Gastroesophageal sphincter (tissue), 3 donors: ENCODE data around the gene PLEKHM1.

ENCODE experiments used
- CTCF ChIP-seq, 4 experiments: fragments of 200-600 bp in 2 of 4; fragments of 450-650 bp in 2 of 4; sonication (generic) in 1 of 4; IDR thresholded peaks; one replicate each; pipeline ENCODE4 v1.5.1; 2017 to 2019; ENCODE audit warnings: antibody characterized with exemption in 4 of 4, mild to moderate bottlenecking in 2 of 4, moderate library complexity in 2 of 4
- EP300 ChIP-seq: sonication (generic); formaldehyde crosslinking; IDR thresholded peaks from one replicate; pipeline ENCODE4 v1.6.1; 2017; ENCODE audit warnings: antibody characterized with exemption, mild to moderate bottlenecking
- POLR2A ChIP-seq, 2 donors: fragments of 450-650 bp; IDR thresholded peaks; one replicate each; pipeline ENCODE4 v1.6.1; 2017; ENCODE audit warnings: antibody characterized with exemption in 2 of 2, mild to moderate bottlenecking in 2 of 2, moderate library complexity in 1 of 2
- POLR2AphosphoS5 ChIP-seq: sonication (generic); formaldehyde crosslinking; IDR thresholded peaks from one replicate; pipeline ENCODE4 v1.6.1; 2017; ENCODE audit warnings: antibody characterized with exemption

- TF ChIP-seq POLR2AphosphoS5 (no peak), CTCF (IDR thresholded peaks at IDR 0.05) (no peak), POLR2A (IDR thresholded peaks at IDR 0.05) (no peak), EP300 (no peak)
These were observed 48.8 kb downstream of the PLEKHM1 start for GRCh38 chr17:45441526-45442310.
